HT-29 (cell line): Measurements from ENCODE around the gene XYLT2. TPM values are rescaled to one million over a fixed set of nuclear protein-coding genes. Genes with fewer than 3 reads are reported as not detected.

ENCODE experiments used
- DNase-seq: peaks from one replicate; pipeline ENCODE4 v3.0.0-alpha.2; 2015; ENCODE audit warnings: low spot score
- total RNA-seq: library from RNA; depleted of rRNA; stranded (reverse); fragments of >200 nt; shearing (Covaris generic); gene quantifications from 2 replicates; pipeline ENCODE4 v1.2.3, GENCODE V29; 2014

Gene XYLT2
- total RNA-seq, 1 experiment from 2014 or later: 40.0 TPM

GRCh38 chr17:50348522-50349242, 2.8 kb downstream of the XYLT2 start:
- DNase-seq: no peak

GRCh38 chr17:50349243-50349600, 3.3 kb downstream of the XYLT2 start:
- DNase-seq: no peak

- no peak for DNase-seq
Observed at GRCh38 chr17:50350733-50351132, 4.8 kb downstream of the XYLT2 start.

GRCh38 chr17:50352072-50352692, 6.3 kb downstream of the XYLT2 start:
- no peak for DNase-seq

- no peak for DNase-seq
Observed at GRCh38 chr17:50352693-50353599, 7.0 kb downstream of the XYLT2 start.

- DNase-seq: no peak
Observed at GRCh38 chr17:50353600-50354195, 7.8 kb downstream of the XYLT2 start.

- DNase-seq: no peak
Observed at GRCh38 chr17:50354198-50354597, 8.3 kb downstream of the XYLT2 start.

- DNase-seq: no peak
Observed at GRCh38 chr17:50354776-50355175, 8.8 kb downstream of the XYLT2 start.

- DNase-seq: no peak
Observed at GRCh38 chr17:50355336-50355700, 9.4 kb downstream of the XYLT2 start.

- no peak for DNase-seq
Observed at GRCh38 chr17:50355701-50356341, 9.9 kb downstream of the XYLT2 start.

GRCh38 chr17:50356418-50356817, 10.5 kb downstream of the XYLT2 start:
- no peak for DNase-seq

- no peak for DNase-seq
Observed at GRCh38 chr17:50356892-50357510, 11.1 kb downstream of the XYLT2 start.

GRCh38 chr17:50358177-50358576, 12.3 kb downstream of the XYLT2 start:
- no peak for DNase-seq

- DNase-seq: no peak
Observed at GRCh38 chr17:50359005-50359699, 13.2 kb downstream of the XYLT2 start.

- no peak for DNase-seq
Observed at GRCh38 chr17:50359998-50360461, 14.1 kb downstream of the XYLT2 start.

- DNase-seq: no peak
Observed at GRCh38 chr17:50360486-50361115, 14.7 kb downstream of the XYLT2 start.

- DNase-seq: peak; percentile 73
Observed at GRCh38 chr17:50361561-50362480, 15.9 kb downstream of the XYLT2 start.

GRCh38 chr17:50362661-50363060, 16.7 kb downstream of the XYLT2 start:
- no peak for DNase-seq
